Activated T-cell treated with anti-CD3 and anti-CD28 coated beads for 48 hours (primary cell): ENCODE measurements around the gene NCAPD3.
"Not testable (repeated sequence)": the region's sequence is repeated elsewhere in the genome, so short reads cannot be mapped to it uniquely, and the experiment has no call there.

Source experiments
- DNase-seq: peaks from one replicate; pipeline ENCODE4 v3.0.0-alpha.2; 2020; ENCODE audit warnings: low read depth

Gene NCAPD3

DNA sequence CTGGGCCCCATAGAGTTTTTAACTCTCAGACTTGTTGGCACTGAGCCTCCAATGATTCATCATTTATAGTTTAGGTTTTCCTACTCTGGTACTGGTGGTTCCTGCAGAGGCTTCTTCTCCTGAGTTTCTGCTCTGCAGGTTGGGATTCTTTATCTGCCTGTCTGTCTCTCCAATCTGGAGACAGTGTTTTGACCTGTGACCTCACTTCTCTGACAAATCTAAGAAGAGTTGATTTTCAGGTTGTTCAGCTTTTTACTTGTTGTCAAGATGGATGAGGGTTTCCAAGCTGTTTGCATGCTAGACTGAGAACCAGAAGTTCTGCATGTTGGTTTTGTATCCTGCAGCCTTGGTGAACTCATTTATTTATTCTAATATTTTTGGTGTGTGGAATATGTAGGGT lies 91.0 kb downstream of the NCAPD3 start:
- no peak for DNase-seq

DNA sequence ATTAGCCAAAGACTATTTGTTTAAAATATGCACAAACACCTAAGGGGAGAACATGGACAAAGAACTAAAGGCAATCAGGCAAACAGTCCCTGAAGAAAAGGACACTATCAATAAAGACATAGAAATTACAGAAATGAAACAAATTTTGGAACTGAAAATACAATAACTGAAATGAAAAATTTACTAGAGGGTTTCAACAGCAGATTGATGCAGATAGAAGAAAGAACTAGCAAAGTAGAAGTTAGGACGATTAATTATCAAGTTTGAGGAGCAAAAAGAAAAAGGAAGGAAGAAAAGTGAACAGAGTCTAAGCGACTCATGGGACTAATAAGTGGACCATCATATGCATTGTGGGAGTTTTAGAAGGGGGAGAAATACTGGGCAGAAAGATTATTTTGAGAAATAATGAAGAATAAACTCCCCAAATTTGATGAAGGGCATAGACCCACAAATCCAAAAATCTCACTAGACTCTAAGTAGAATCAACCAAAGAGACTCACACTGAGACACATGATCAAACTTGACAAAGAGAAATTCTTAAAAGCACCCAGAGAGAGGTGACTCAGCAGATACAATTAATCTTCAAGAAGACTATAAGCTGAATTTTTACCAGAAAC lies 92.0 kb downstream of the NCAPD3 start:
- no peak for DNase-seq

DNA sequence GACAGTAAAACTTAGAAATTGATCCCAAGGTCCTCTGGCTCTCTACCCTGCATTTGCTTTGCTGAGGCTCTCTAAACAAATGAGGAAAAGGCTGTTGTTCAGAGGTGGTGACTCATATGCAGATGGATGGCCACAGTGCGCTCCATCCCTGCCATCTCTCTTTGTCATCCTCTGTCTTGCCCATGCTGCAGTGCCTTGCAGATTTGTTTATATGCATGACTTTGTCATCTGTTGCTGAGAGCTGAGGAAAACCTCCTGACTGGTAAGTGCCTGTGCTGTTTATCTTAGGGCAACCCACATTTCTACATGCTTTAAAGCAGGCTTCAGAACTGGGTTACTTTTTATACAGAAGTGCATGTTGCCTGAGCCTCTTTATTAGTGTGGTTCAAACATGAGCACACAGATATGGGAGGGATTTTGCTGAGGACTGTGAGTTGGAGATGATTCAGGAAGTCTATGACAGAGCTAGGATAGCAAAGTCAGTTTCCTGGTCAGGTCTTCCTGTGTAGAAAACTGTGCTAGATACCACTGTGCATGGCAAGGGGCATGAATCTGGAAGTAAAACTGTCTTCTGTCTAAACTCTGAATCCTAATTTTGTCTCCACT lies 97.4 kb downstream of the NCAPD3 start:
- no peak for DNase-seq

DNA sequence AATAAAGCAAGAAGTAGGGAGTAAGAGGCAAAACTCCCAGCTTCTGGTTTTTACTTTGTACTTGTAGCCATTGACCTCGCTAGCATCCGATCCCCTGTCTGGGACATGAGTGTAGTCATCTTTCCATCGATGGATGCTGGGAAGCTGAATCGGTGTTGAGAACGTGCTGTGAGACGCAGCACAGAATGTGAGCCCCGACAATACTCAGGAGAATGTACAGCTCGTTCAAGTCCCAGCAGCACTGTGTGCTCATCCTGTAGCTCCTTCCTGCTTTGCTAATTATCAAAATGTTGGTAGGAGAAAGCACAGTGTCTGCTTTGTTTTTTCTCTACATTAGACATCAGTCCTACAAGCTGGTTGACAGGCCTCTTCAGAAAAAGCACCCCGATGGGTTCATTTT lies 98.3 kb downstream of the NCAPD3 start:
- no peak for DNase-seq

DNA sequence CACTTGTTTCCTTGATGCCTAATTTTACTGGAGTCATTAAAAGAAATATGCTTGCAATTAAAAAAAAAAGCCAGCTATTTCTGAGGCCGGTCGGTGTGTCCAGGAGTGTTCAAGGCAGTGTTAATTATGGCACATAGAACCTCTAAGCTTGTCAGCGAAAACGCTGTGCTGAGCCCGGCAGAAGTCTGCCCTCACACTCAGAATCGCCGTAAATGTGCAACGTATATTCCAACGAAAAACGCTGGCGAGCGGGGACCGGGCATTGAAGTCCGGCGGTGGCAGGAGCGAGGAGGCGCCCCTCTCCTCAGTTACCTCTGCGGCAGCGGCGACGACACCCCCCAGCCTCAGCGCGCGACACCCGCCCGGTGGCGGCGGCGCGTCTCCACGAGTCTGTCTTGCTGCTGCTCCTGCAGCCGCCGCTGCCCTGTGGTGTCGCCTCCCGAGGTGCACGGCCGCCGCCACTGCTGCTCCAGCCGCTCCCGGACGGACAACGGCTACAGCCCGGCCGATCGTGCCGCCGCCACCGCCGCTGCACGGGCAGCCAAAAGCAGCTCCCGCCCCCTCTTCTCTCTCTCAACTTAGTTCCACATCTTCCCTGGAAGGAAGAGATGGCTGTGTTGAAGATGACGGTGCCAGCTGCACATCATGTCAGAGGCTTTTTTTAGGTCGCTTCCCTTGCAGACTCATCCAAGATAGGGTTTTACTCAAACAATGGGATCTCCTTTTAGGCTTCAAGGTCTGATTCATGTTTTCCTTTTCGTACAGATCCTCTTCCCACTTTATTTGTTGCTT lies 98.9 kb downstream of the NCAPD3 start:
- DNase-seq: no peak

DNA sequence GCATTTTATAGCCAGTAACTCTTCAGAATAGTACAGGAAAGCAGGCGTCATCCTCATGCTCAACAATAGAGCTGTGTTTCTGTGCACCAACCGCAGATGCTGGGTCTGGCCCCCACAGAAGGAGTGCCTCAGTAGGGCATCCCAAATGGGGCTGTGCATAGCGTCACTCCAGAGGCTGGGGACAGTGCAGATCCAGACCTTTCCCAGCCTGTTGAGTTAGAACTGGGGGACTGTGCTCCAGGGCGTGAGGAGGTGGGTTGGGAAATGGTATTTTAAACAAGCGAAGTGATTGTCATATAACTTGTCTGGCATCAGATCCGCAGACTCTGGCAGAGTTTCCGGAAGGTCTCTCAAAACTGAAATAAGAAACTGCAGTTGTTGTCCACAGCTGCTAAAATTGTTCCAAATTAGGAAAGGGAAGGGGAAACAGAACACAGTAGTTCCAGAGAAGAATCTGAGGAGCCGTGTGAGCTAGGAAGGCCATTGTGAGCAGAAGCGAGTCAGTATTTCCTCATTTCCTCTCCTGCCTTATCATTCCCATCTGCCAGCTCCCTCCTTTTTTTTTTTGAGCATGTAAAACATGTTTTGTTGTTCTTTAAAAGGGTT lies 102.7 kb downstream of the NCAPD3 start:
- no peak for DNase-seq

DNA sequence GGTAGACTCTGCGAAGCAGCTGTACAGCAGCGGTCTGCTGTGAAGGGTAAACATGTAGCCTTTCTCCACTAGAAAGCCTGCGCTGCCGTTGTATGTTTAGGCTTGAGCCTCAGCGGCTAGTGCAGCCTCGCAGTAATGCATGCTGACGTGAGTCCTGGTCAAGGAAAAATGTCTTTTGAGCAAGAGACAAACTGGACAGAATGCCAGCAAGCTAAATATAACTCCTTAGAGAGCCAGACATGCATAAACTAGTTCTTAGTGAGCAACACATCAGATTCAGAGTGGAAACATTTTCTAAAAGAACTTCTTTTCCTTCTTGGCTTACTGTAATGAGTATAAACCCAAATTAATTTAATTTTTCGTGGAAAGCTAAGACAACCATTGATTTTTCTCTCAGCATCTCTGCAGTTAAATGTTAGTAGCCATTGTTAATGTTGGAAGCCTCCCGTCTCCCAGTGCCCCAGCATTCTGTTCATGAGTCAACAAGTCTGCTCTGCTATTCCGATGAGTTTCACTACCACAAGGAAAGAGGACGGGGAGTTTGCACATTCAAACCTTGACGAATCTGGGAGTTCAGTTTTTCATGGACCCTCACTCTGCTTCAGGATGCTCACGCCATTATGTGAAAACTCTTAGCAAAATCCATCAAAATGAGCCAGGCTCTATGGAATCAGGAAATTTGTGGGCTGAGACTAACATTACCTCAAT lies 103.5 kb downstream of the NCAPD3 start:
- no peak for DNase-seq

DNA sequence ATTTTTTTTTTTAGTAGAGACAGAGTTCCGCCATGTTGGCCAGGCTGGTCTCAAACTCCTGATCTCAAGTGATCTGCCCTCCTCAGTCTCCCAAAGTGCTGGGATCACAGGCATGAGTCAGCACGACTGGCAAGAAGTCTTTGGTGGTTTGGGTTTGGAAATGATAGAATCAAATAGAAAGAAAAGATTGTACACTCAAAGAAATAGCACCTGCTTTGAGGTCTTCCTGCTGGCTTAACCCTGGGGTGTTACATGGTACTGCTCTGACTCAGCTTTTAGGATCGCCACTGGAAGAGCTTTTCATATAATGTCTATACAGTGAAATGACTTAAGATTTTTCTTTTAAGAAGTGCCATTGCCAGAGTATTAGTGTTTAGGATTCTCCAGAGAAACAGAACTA lies 104.7 kb downstream of the NCAPD3 start:
- DNase-seq: no peak

DNA sequence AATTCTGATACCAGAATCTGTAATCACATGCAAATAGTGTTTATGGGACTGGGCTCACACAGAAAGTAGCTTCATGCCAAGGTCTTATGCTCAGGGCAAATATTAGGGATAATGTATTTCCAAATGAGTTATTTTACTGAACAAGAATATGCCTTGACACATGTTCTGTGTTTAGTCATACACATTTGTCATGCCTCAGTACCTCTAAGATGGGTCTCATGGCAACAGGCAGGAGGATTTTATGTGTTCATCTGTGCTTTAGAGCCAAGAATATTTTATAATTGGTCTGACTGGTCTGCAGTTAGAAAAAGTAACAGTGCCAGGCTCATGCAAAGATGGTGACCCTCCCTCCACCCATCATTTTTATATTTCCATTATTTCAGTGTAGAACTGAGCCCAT lies 105.8 kb downstream of the NCAPD3 start:
- no peak for DNase-seq

DNA sequence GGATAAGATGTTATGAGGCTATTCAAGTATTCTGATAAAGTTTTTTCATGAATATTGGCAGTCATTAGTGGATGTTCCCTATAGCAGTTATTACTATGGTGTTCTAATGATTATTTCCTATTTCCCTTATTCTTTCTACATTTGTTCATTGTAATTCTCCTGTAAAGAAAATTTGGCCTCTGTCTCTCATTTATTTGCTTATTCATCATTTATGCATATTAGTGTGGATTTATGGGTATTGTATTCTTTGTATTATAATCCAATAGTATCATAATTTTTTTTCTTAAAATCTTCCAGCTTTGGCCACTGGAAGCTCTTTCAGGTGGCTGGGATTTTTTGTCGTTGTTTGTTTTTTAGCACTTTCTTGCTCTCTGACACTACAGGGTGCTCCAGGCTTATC lies 107.6 kb downstream of the NCAPD3 start:
- no peak for DNase-seq

DNA sequence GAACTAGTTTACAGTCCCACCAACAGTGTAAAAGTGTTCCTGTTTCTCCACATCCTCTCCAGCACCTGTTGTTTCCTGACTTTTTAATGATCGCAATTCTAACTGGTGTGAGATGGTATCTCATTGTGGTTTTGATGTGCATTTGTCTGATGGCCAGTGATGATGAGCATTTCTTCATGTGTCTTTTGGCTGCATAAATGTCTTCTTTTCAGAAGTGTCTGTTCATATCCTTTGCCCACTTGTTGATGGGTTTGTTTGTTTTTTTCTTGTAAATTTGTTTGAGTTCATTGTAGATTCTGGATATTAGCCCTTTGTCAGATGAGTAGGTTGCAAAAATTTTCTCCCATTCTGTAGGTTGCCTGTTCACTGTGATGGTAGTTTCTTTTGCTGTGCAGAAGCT lies 110.0 kb downstream of the NCAPD3 start:
- DNase-seq: not testable (repeated sequence)

DNA sequence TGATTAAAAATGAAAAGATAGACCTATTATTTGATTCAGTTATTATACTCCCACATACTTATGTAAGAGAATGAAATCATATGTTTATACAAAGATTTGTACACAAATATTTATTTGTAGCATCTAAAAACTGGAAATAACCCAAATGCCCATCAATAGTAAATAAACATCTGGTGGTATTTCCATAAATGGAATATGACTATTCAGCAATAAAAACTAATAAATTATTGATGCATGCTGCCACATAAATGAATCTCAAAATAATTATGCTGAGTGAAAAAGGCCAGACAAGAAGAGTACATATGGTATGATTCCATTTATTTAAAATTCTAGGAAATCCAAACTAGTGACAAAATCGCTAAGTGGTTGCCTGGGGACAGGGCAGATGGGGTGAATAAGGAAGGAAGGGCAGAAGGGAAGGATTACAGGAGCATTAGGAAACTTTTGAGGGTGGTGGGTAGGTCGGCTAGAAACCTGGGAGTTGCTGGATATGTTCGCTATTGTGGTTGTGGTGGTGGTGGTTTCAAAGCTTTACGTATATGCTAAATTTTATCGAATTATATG lies 113.4 kb downstream of the NCAPD3 start:
- no peak for DNase-seq
